A673 (cell line): ENCODE measurements around the gene FUT4.

Source experiments
- CTCF ChIP-seq: fragments of 300-800, 200-600 bp; sonication (generic); conservative IDR thresholded peaks from 2 replicates; pipeline ENCODE4 v1.5.1; 2017; ENCODE audit warnings: low read depth, mild to moderate bottlenecking, antibody characterized with exemption, low read length, moderate library complexity, mixed read lengths
- EZH2 ChIP-seq: fragments of 200-600 bp; sonication (generic); IDR thresholded peaks from 2 replicates; pipeline ENCODE4 v1.6.1; 2017; ENCODE audit warnings: borderline replicate concordance, low read depth, mild to moderate bottlenecking, mixed read lengths, antibody characterized with exemption, low read length; ENCODE audit not compliant: poor library complexity, severe bottlenecking

- no peak for TF ChIP-seq CTCF
- TF ChIP-seq EZH2: no peak
These were observed 5.4 kb downstream of the FUT4 start for GRCh38 chr11:94549146-94549545.
